DMS 273 treated with DMSO at 0.1 percent for 48 hours (cell line): Measurements from ENCODE around the gene ZNF862.

Experiments used
- DNase-seq: peaks from one replicate; lab custom pipeline; 2025; lab: John Stamatoyannopoulos, UW

Gene ZNF862

GRCh38 chr7:149838224-149838991 is at the start of gene ZNF862:
Gene ZNF862 (plus strand): TSS chr7:149838375. CDS start chr7:149838612, 237 bp downstream.
- DNase-seq = peak; percentile 99

- DNase-seq = no peak
These were observed 49.1 kb upstream of the ZNF862 start for GRCh38 chr7:149789101-149789500.

- no peak for DNase-seq
These were observed 48.0 kb upstream of the ZNF862 start for GRCh38 chr7:149790146-149790548.

GRCh38 chr7:149790754-149791360 is 47.3 kb upstream of the ZNF862 start:
- no peak for DNase-seq

GRCh38 chr7:149791411-149792219 is 46.6 kb upstream of the ZNF862 start:
- no peak for DNase-seq

- DNase-seq = no peak
These were observed 46.0 kb upstream of the ZNF862 start for GRCh38 chr7:149792220-149792595.

- DNase-seq = no peak
These were observed 44.9 kb upstream of the ZNF862 start for GRCh38 chr7:149793261-149793660.

GRCh38 chr7:149794661-149795060 is 43.5 kb upstream of the ZNF862 start:
- no peak for DNase-seq

GRCh38 chr7:149795126-149795525 is 43.0 kb upstream of the ZNF862 start:
- DNase-seq = no peak

- DNase-seq = no peak
These were observed 41.8 kb upstream of the ZNF862 start for GRCh38 chr7:149796287-149796860.

- DNase-seq = no peak
These were observed 40.4 kb upstream of the ZNF862 start for GRCh38 chr7:149797771-149798170.

- DNase-seq = no peak
These were observed 38.6 kb upstream of the ZNF862 start for GRCh38 chr7:149799397-149800168.

- no peak for DNase-seq
These were observed 38.0 kb upstream of the ZNF862 start for GRCh38 chr7:149800169-149800555.

GRCh38 chr7:149801002-149801566 is 37.1 kb upstream of the ZNF862 start:
- DNase-seq = no peak

- DNase-seq = no peak
These were observed 36.4 kb upstream of the ZNF862 start for GRCh38 chr7:149801816-149802215.

GRCh38 chr7:149802966-149803365 is 35.2 kb upstream of the ZNF862 start:
- DNase-seq = no peak

GRCh38 chr7:149803551-149804074 is 34.6 kb upstream of the ZNF862 start:
- no peak for DNase-seq

GRCh38 chr7:149804106-149804505 is 34.1 kb upstream of the ZNF862 start:
- DNase-seq = peak; percentile 29

- DNase-seq = no peak
These were observed 31.4 kb upstream of the ZNF862 start for GRCh38 chr7:149806726-149807125.

- no peak for DNase-seq
These were observed 29.9 kb upstream of the ZNF862 start for GRCh38 chr7:149808311-149808710.

- DNase-seq = no peak
These were observed 29.0 kb upstream of the ZNF862 start for GRCh38 chr7:149809215-149809614.
